Kidney (tissue), 14 donors: ENCODE data around the gene RARRES2. TPM values are rescaled to one million over a fixed set of nuclear protein-coding genes. Genes with fewer than 3 reads are reported as not detected.
A peak's percentile ranks its signal among the peaks of the same experiment; 100 is the strongest.

Source experiments
- DNase-seq, 5 donors: peaks; one replicate each; pipeline ENCODE4 v3.0.0-alpha.2; 2013 to 2020
- FAIRE-seq: peaks from 2 replicates; lab custom pipeline; 2012; peaks lifted over from hg19 to GRCh38; lab: Jason Lieb, UNC
- H3K27ac ChIP-seq, 2 donors: one replicate each; pipeline ENCODE4 v1.7.0; 2013; ENCODE audit warnings: low read depth in 2 of 2, low read length in 2 of 2, inconsistent platforms in 1 of 2
- H3K27me3 ChIP-seq: one replicate; pipeline ENCODE4 v1.7.1; 2013; ENCODE audit warnings: low read length, inconsistent platforms; ENCODE audit not compliant: control insufficient read depth, insufficient read depth
- H3K36me3 ChIP-seq, 3 donors: one replicate each; pipeline versions ENCODE4 v1.7.0 to v1.7.1; 2013; ENCODE audit warnings: low read length in 3 of 3, control low read depth in 1 of 3, inconsistent platforms in 1 of 3; ENCODE audit not compliant: insufficient read depth in 3 of 3, control insufficient read depth in 2 of 3
- H3K4me1 ChIP-seq, 3 donors: one replicate each; pipeline versions ENCODE4 v1.7.0 to v1.7.1; 2013; ENCODE audit warnings: low read length in 3 of 3, inconsistent platforms in 1 of 3, low read depth in 1 of 3; ENCODE audit not compliant: control insufficient read depth in 2 of 3, insufficient read depth in 2 of 3
- H3K4me3 ChIP-seq, 3 donors: one replicate each; pipeline versions ENCODE4 v1.7.0 to v1.8.1; 2013; ENCODE audit warnings: low read length in 3 of 3, control low read depth in 1 of 3, inconsistent platforms in 1 of 3
- H3K9ac ChIP-seq, 3 donors: one replicate each; pipeline versions ENCODE4 v1.7.0 to v1.7.1; 2013; ENCODE audit warnings: low read length in 3 of 3, control low read depth in 1 of 3, inconsistent platforms in 1 of 3
- H3K9me3 ChIP-seq, 3 donors: one replicate each; pipeline versions ENCODE4 v1.7.0 to v1.7.1; 2013; ENCODE audit warnings: low read length in 3 of 3, control low read depth in 1 of 3, inconsistent platforms in 1 of 3; ENCODE audit not compliant: control insufficient read depth in 2 of 3, insufficient read depth in 1 of 3
- CTCF ChIP-seq: IDR thresholded peaks from 3 replicates; pipeline ENCODE4 v1.5.1; 2012; ENCODE audit warnings: mild to moderate bottlenecking, moderate library complexity, borderline replicate concordance; ENCODE audit not compliant: insufficient read depth; ENCODE audit errors: extremely low read depth
- intact Hi-C: fragments of 100-400 bp; cut with DNase I; formaldehyde crosslinking; loops from one replicate; pipeline ENCODE4 v1.11.1; 2022
- polyA plus RNA-seq: library from polyadenylated mRNA; stranded (reverse); fragments of 350-450 nt; fragmentation: Illumina TruSeq; extraction: RNeasy Lipid Tissue Mini Kit (QIAGEN cat#74804); gene quantifications from one replicate; pipeline ENCODE4 v1.2.3, GENCODE V29; 2014; ENCODE audit warnings: low read depth, low replicate concordance; ENCODE audit not compliant: insufficient read depth
- total RNA-seq: library from RNA; stranded (reverse); fragmentation: NEBNext Ultra II Directional; extraction: Animal tissue kit (Norgen Biotek cat#: 25700); gene quantifications from one replicate; pipeline ENCODE4 v1.2.1, GENCODE V29; 2021
- donor health status: control.
- donor health status: control.
- donor health status: control.
- donor health status: control.
- donor health status: control.
- donor health status: DM: yes; HTN: yes; CAD: no.
- donor health status: Normal renal cell carcinoma (clear cell type).

Gene RARRES2
- total and polyA plus RNA-seq, 2 donors from 2014 or later, result 104 to 475 TPM

GRCh38 chr7:150385302-150385723 is 43.9 kb upstream of the RARRES2 start:
- TF ChIP-seq CTCF, result no peak
- Histone ChIP-seq H3K4me1 (peaks cover 0 to 10% (median 4%) of the 10 kb centered on the region in 3 donors), H3K27ac (no peak overlapping the region), H3K27me3 (no peaks in the 10 kb centered on the region), H3K9ac (no peak overlapping the region), H3K9me3 (no peaks in the 10 kb centered on the region), H3K4me3 (no peak overlapping the region), H3K36me3 (peaks cover 0 to 2% (median 0%) of the 10 kb centered on the region in 3 donors)
- FAIRE-seq, result no peak
- peak in 1 of 5 donors; percentile 28 for DNase-seq
- intact Hi-C loops, result no loop called here

- Histone ChIP-seq H3K27ac (no peak overlapping the region), H3K9me3 (no peaks in the 10 kb centered on the region), H3K4me1 (peaks cover 0 to 14% (median 9%) of the 10 kb centered on the region in 3 donors), H3K4me3 (no peak overlapping the region), H3K36me3 (peaks cover 0 to 2% (median 0%) of the 10 kb centered on the region in 3 donors), H3K27me3 (no peaks in the 10 kb centered on the region), H3K9ac (no peak overlapping the region)
- DNase-seq, result peak in 1 of 5 donors; percentile 34
- intact Hi-C loops, result no loop called here
- TF ChIP-seq CTCF, result no peak
- no peak for FAIRE-seq
Observed at GRCh38 chr7:150384406-150385301, 43.2 kb upstream of the RARRES2 start.

- peak overlapping the region in 1 of 3 donors; percentile 24 for H3K9ac ChIP-seq
- intact Hi-C loops, result no loop called here
- H3K36me3 ChIP-seq, result peaks cover 0 to 2% (median 0%) of the 10 kb centered on the region in 3 donors
- H3K27ac ChIP-seq, result no peak overlapping the region
- DNase-seq, result peak; percentile 65 to 97 (median 93)
- no peak for TF ChIP-seq CTCF
- H3K9me3 ChIP-seq, result no peaks in the 10 kb centered on the region
- no peak for FAIRE-seq
- no peaks in the 10 kb centered on the region for H3K27me3 ChIP-seq
- peaks cover 0 to 14% (median 9%) of the 10 kb centered on the region in 3 donors for H3K4me1 ChIP-seq
- H3K4me3 ChIP-seq, result no peak overlapping the region
Observed at GRCh38 chr7:150383710-150384397, 42.4 kb upstream of the RARRES2 start.
